GM12878 (cell line): ENCODE data around the gene AMPD3.

Source experiments
- CBX5 ChIP-seq: sonication (generic); IDR thresholded peaks from 2 replicates; pipeline ENCODE4 v1.6.1; 2016; ENCODE audit warnings: low read depth, moderate library complexity, mild to moderate bottlenecking, inconsistent platforms
- CTCF ChIP-seq, 3 experiments: IDR thresholded peaks in 2 of 3; conservative IDR thresholded peaks in 1 of 3; 2 replicates each; pipeline ENCODE4 v1.5.1; 2011; ENCODE audit warnings: low read depth in 3 of 3, low read length in 3 of 3, mild to moderate bottlenecking in 3 of 3, control low read depth in 2 of 3, moderate library complexity in 2 of 3, inconsistent platforms in 1 of 3, mixed read lengths in 1 of 3; ENCODE audit not compliant: control insufficient read depth in 2 of 3, insufficient read depth in 1 of 3; ENCODE audit errors: extremely low read depth in 1 of 3
- HDAC6 ChIP-seq: fragments of 200-600 bp; sonication (generic); IDR thresholded peaks from one replicate; pipeline ENCODE4 v1.8.0; 2017; ENCODE audit warnings: antibody characterized with exemption; ENCODE audit not compliant: unreplicated experiment
- HDGF ChIP-seq: fragments of 450-650 bp; IDR thresholded peaks from 2 replicates; pipeline ENCODE4 v1.6.1; 2016; ENCODE audit warnings: antibody characterized with exemption
- POLR2AphosphoS2 ChIP-seq: IDR thresholded peaks from 2 replicates; pipeline ENCODE4 v1.6.1; 2011; ENCODE audit warnings: low read depth, mild to moderate bottlenecking, low read length, improper control_type of control experiment, moderate library complexity
- RAD21 ChIP-seq: IDR thresholded peaks from 2 replicates; pipeline ENCODE4 v1.6.1; 2011; ENCODE audit warnings: mild to moderate bottlenecking, low read depth, low read length, moderate library complexity; ENCODE audit not compliant: insufficient read depth
- SIX5 ChIP-seq: IDR thresholded peaks from 2 replicates; pipeline ENCODE4 v1.6.1; 2011; ENCODE audit warnings: mild to moderate bottlenecking, low read depth, low read length, moderate library complexity; ENCODE audit not compliant: severe bottlenecking

- no peak for TF ChIP-seq CBX5
- no peak for TF ChIP-seq CTCF (IDR thresholded peaks at IDR 0.05 in 2 of 3, conservative IDR thresholded peaks at IDR 0.05 in 1 of 3; ENCODE audit: control insufficient read depth in 2 of 3, extremely low read depth in 1 of 3, insufficient read depth in 1 of 3, low read depth in 3 of 3, low read length in 3 of 3)
- TF ChIP-seq RAD21, result no peak
- no peak for TF ChIP-seq HDGF
- no peak for TF ChIP-seq POLR2AphosphoS2
- TF ChIP-seq HDAC6, result no peak
- TF ChIP-seq SIX5, result no peak
These were observed 50.4 kb downstream of the AMPD3 start for GRCh38 chr11:10505278-10506007.
